GM12874 (cell line): ENCODE results near the gene ANKFY1.

Experiments used
- CTCF ChIP-seq: IDR thresholded peaks from 2 replicates; pipeline ENCODE4 v1.5.1; 2011; ENCODE audit warnings: low read depth, mild to moderate bottlenecking, control low read depth, low read length, moderate library complexity; ENCODE audit not compliant: insufficient read depth

The ANKFY1 gene

DNA sequence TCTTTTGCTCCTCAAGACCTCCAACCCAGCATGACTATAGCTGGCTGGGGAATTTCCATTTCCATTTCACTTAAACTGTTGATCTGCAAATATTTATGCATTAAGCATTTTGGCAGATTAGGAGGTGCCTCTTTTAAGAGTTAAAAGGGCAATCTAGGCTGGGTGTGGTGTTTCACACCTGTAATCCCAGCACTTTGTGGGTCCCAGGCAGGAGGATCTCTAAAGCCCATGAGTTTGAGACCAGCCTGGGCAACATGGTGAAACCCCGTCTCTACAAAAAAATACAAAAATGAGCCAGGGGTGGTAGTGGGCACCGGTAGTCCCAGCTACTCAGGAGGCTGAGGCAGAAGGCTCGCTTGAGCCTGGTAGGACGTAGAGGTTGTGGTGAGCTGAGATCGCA, 17.1 kb downstream of the ANKFY1 start:
- TF ChIP-seq CTCF, result no peak

- TF ChIP-seq CTCF, result no peak
These were observed 22.2 kb downstream of the ANKFY1 start for GRCh38 chr17:4241535-4241934.

DNA sequence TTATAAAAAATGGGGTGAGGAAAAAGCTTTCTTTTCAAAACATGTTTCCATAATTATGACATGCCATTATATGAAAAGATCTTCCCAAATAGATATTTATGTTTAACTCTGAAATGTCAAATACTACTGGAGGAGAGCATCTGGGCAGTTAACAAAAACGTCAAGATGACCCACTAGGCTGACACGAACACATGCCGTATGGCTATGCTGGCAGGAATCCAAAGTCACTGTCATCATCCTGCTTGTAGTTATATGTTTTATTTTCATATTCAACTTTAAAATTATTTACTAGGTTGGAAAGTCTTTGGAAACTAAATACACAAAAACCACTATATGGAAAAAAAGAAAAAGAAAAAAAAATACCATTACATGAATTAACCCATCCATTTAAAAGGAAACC, 27.3 kb downstream of the ANKFY1 start:
- no peak for TF ChIP-seq CTCF

DNA sequence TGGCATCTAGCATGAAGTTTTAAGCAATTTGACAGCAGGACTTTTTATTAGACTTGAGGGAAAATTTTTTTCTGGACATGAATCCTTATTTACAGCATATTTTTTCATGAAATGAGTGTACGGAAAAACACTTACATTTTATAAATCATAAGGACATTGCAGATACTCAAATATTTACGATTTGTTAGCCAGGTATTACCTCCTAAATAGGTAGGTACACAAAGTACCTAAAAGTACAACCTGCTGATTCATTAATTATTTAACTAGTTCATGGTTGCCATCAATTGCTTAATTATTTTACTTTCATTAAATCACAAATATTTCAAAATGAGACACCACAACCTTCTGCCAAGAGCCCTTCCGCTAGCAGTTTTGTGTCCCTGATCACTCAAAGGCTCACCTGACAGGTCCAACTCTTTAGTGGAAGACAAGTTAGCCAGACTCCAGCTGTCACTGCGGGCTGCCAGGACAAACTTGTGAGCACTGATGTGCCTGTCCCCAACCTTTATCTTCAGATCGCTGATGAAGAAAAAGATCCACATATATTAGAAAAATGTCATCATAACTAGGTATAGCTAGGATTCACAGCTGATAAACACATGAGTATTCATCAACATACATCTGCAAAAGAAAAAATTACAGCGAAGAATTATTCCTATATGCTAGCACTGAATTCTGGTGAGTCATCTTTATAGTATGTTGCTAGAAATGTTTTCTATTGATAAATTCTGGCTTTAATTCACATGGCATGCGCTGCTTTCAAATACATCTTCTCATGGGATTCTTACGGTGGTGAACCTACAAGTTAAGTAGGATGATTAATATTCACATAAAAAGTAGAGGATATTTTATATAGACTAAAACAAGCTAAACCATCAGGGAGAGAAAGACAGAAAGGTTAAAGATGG, 28.2 kb downstream of the ANKFY1 start:
- no peak for TF ChIP-seq CTCF

DNA sequence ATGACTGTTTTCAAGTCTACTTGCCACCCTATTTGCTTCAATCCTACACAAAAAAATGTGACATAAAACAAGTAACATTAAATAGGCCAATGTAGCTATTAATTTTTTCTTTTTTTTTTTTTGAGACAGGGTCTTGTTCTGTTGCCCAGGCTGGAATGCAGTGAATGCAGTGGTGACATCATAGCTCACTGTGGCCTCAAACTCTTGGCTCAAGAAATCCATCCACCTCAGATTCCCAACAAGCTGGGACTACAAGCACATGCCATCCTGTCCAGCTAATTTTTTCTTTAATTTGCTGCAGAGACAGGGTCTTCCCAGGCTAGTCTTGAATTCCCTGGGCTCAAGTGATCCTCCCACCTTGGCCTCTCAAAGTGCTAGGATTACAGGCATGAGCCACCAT, 29.4 kb downstream of the ANKFY1 start:
- TF ChIP-seq CTCF, result no peak

DNA sequence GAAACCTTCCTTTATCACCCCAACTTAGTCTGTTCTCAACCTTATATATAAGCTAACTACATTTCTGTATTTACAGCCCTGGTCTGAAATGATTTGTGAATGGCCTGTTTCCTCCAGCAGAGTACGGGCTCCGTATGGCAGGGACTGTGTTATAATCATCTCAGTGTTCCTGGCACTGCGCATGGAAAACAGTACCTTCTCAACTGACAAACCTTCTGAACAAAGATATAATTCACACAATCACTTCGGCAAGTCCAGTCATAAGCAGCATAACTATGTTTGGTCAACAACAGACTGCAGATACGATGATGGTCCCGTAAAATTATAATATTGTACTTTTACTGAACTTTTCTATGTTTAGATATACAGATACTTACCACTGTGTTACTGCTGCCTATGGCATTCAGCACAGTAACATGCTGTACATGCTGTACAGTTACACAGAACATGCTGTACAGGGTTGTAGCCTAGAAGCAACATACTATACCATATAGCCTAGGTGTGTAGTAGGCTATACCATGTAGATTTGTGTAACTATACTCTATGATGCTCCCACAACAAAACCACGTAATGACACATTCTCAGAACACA, 30.0 kb downstream of the ANKFY1 start:
- no peak for TF ChIP-seq CTCF

DNA sequence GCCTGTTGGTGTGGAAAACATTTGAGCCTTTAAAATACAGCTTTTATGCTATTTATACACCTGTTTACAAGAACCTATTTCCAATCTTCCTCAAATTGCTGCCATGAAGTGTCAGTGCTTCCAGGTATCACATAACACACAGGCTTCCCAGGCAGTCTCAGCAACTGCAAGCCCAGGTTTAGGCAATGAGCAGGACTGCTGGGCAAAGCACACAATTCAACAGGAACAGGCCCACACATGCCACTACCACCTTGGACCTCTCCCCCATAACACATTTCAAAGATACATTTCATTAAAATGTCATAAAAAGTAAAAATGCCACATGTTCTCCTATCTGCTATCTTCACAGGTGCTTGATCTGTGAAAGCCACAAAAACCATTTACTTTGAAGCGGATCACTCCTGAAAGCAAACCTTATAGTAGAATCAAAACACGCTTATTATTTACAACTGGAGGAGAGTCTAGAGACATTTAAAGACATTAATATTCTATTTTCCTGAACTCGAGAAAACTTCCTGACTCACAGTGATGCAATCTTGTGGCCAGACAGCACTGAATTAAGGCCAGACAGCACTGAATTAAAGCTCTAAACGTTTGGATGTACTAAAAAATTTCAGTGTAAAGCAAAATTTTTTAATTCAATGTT, 31.5 kb downstream of the ANKFY1 start:
- TF ChIP-seq CTCF, result no peak
